Umbilical cord (tissue), 2 donors: ENCODE results near the gene DRGX. TPM values are rescaled to one million over a fixed set of nuclear protein-coding genes. Genes with fewer than 3 reads are reported as not detected.

Source experiments
- DNase-seq: peaks from one replicate; pipeline ENCODE4 v3.0.0-alpha.2; 2015; ENCODE audit warnings: low spot score
- total RNA-seq: library from RNA; depleted of rRNA; stranded (reverse); fragments of >200 nt; gene quantifications from one replicate; pipeline ENCODE4 v1.2.3, GENCODE V29; 2014; ENCODE audit warnings: low replicate concordance; ENCODE audit not compliant: insufficient read depth

DRGX gene
- total RNA-seq, result 0.48 TPM

DNA sequence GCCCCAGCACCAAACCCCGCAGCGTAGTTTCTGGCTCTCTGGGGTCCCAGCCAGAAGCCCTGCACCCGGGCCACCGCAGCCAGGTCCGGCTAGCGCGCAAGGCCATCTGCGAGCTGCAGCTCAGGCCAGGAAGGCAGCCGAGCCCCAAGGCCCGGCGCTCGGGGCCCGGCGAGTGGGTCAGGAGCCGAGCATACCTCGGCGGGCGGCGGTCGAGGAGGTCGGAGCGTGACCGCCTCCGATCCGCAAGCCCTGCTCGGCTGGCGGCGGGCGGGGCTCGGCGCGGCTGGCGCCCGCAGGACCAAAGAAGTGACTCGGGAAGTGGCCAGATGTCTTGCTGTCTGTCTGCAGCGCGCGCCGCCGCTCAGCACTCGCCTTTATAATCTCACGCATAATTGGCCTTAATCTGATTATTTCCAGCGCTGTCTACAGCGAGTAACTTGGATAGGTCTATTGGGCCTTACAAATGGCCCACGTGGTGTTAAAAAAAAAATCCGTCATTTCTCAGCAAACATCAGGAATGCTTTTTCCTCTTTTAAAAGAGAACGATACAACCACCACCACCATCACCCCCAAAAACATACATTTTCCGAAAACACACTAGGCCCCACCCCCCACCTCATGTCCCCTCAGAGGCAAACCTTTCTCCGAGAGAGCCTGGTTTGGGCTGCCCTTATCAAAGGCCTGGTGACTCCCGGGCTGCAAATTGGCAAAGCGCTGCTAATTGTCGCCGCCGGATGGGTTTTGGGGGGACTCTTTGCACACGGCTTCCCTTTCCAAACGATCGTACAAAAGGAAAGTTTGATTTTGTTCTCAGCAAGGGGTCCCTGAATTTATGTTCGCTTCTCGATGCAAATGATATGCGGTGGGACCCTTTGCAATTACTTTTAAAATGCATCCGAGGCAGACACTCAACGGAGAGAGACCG lies at the start of gene DRGX:
Gene DRGX, minus strand, starts transcription at position 349 of the 925 bp plus-strand sequence. CDS start 649 bp downstream, outside the sequence.
- DNase-seq, result no peak

DNA sequence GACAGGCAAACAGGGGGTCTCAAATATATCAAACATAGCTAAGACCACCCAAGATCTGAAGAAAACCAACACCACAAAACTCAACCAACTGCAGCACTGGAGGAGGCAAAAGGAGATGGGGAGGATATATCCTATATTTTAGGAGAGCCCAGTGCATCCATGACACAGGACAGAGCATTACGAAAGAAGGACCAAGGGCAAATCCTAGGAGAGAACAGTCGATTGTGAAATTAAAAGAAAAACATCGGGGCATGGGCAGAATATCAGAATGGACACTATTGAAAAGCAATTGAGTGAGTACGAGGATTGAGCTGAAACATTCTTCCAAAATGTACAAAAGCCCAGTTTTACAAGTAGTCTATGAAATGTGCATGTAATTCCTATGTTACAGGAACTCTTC lies 48.5 kb upstream of the DRGX start:
- no peak for DNase-seq

DNA sequence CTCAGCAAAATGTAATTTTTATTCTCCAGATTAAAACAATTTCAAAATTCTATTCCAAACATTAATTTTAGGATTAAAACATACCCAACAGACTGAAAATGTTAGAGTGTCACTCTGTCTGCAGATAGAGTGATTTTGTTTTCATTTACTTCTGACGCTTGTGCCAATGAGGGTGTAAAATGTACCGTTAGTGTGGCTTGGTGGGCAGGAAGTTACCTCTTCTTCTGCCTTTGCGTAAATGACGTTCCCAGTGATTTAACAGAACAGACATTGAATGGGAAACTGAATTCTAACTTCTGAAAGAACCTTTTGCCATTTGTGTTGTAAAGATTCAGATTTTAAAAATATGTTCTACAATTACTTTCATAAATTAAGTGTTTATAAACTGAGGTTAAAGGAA lies 47.0 kb upstream of the DRGX start:
- DNase-seq, result no peak

DNA sequence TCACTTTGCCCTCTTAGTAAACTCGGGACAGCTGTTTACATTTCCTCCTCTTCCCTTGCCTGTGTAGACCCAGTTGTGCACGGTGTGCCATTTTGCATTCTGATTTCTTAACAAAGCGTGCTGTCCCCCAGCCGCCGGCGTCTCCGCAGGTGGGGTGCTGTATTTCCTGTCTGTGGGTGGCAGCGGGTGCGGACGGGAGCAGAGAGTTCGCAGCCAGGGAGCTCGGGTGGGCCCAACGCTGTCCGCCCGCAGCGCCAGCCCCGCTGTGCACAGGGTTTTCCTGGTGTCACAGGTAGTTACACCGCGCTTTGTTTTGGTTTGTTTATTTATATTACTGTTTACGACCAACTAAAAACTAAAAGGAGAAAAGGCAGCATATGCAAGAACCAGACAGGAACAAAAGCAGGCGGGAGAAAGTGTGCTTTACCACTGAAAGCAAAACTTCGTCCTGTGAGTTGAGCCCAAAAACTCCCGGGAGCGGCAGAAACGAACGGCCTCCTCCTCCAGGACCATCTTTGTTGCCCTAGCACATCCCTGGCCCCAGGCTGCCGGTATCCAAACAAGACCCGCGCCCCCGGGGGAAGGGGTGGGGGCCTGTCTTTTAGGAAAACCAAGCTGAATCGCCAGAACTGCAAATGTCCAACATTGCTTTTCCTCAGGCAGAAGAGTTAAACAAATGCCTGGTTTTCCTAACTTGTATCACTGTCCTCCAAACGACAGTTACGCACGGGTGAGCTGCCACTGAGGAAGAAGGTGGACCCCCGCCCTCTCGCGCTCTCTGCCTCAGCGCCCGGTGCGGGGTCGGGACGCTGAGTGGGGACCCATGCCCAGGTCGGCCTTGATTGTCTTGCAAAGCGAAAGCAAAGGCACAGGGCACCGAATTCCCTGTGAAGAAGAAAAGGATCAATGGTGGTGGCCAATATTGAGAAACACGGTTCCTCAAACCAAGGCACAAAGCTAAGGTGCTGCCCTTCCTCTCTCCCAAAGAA lies 45.9 kb upstream of the DRGX start:
- DNase-seq, result no peak

DNA sequence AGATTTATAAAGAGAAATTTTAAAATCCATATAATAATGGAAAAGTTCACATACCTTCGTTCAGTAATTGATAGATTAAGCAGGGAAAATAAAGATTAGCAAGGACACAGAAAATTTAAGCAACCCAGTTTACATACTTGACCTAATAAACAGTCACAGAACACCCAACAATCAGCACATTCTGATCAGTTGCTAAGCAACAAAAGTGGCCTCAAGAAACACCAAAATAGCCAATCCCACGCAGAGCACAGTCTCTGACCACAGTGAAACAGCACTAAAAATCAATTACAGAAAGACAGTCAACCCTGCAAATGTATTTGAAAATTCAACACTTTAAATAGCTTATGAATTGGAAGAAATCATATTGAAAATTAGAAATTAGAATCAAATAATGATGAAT lies 39.3 kb upstream of the DRGX start:
- DNase-seq, result no peak

DNA sequence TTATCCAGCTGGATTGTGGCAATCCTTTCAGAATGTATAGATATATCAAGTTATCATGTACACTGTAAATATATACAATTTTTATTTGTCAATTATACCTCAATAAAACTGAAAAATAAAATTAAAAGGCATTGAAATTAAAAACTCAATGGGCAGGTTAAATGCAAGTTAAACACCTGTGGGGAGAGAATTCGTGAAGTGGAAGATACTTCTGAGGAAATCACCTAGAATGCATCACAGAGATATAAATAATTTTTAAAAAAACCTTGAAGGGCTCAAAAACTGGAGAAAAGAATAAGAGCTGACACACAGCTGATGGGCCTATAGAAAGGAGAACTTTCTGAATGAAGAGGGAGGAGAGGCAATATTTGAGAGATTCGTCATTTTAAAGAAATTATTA lies 37.2 kb upstream of the DRGX start:
- DNase-seq, result no peak

DNA sequence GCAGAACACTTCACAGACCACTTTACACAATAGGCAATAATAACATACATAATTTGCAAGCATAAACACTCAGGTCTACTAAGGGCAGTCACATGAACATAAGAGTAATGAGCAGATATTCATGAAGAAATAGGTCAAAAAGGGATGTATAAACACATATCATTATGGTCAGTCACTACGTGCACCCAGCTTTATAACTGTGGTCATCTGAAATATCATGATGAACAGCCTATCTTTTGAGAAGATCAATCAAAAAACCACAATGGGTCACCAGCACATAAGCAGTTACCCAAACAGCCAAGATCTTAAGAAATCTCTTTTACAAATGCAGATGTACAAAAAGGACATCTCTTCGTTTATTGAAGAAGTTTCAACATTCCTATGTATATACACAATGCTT lies 35.5 kb upstream of the DRGX start:
- DNase-seq, result no peak

DNA sequence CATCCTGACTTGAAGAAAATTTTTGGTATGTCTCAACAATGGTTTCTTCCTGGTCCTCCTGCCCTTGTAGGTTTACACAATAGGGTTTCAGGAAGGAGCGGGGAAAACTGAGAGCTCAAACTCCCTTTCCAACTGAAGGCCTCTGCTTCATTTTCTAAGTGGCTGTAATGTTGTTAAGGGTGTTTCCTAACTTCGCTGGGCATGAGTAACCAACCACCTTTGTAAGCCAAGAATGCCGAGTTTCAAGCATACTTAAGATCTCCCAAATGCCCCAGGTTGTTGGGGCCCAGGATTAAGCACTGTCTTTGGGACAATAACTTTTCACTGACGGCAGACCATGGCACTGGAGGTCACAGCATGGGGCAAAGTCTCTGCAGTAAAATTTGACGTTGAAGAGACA lies 33.6 kb upstream of the DRGX start:
- no peak for DNase-seq

DNA sequence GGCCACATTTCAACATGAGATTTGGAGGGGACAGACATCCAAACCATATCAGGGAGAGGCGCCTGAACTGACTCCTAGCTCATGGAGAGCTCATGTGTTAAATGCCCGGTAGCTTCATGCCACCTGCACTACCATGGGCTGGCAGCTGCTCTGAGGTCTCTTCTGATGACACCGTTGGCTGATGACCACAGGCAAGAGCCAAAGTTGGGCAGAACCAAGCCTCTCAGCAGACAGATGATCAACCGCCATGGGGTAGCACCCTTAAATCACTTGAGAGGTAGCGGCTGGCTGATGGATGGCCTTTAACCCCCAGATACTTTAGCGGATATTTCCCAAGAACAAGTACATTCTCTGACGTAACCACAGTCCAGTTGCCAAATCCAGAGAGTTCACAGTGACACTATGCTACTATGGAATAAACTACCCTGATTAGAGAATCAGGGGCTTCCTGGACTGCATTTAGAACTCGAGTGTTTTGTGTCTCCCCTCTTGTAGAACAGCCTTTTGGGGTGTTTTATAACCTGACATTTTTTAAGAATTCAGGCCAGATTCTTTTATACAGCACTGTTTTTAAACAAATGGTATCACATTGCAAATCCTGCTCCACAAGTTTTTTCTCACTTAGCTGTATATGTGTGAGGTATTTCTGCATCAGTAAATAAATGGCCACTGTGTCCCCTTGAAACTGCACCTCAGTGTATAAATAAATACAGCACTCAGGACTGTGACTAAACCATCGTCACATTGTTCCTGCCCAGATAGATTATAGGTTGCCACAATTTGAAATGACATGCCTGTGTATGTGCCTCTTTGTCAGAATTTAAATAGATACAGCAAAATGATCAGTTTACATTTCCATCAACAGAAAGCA lies 30.8 kb upstream of the DRGX start:
- DNase-seq, result no peak

DNA sequence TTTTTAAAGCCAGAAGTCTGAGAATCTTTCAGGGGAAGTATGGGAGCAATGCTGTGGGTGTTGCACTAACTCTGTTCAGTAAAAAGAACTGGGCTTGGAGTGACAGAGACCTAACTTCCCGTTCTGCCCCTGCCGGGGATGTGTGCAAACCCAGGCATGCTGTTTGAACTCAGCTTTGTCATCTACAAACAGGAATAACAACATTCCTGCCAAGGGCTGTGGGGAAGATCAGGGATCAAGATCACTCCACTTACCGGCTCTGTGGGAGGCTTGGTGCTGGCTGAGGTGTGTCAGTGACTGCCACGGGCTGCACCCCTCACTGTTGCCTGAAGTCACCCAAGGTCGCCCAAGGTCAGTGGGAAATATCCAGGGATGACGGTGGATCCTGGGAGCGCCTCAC lies 23.1 kb upstream of the DRGX start:
- peak; percentile 81 for DNase-seq

DNA sequence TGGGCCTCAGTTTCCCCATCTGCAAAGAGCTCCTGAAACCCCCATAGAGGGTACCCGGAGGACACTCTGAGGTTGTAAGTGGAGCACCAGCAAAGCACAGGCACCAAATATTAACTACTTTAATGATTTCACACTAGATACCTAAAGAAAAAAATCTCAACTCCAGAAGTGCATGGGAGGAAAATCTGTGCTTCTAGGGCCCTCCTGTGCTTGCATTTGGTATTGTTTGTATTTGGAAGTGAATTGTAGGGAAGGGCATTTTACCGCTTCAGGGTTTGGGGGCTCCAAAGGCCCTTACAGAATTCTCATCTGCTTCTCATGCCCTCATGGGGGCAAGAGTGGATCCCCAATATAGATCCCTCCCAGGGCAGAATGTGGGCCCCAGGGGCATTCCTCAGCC lies 22.4 kb upstream of the DRGX start:
- DNase-seq, result no peak

DNA sequence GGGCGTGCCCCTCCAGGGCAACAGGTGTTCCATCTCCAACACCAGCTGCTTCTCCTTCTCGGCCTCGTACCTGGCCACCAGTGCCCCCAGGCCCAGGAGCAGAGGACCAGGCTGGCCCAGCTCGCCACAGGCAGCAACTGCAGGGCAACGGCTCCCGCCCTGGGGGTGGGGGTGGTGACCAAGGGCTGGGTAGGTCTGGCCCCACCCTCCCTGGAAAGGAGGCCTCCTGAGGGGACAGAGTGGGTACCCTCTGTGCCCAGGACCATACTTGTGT lies 22.1 kb upstream of the DRGX start:
- DNase-seq, result no peak

DNA sequence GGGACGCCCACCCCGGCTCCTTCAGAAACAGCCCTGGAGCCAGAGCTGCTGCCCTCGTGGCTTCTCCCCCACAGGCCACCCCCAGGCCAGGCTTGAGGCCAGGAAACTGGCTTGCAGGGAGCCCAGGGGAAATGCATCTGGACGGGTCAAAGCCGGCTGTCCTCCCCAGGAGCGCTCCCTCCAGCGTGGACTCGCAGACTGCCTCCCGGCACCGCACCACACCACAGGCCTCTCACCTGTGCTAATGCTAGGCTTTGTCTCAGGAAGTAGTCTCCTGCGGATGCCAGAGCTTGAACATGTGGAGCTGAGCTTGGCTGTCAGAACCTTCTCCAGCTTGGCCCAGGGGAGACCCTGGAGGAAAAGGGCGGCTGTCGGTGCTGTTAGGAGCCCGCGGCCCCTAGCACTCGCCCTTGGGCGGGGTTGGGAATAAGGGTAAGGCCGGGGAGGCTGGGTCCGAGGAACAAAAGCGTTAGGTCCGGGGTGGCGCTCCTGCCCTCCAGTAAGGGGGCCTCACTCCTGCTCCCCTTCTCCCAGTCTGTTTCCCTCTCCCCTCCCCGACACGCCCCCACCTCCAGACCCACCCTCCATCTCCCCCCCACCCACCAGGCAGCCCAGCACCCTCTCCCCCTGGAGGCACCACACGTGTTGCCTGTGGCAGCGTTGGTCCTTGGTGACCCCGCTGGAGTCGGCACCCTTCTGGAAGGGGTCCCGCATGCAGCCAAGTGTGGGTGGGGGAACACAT lies 21.6 kb upstream of the DRGX start:
- DNase-seq, result no peak

DNA sequence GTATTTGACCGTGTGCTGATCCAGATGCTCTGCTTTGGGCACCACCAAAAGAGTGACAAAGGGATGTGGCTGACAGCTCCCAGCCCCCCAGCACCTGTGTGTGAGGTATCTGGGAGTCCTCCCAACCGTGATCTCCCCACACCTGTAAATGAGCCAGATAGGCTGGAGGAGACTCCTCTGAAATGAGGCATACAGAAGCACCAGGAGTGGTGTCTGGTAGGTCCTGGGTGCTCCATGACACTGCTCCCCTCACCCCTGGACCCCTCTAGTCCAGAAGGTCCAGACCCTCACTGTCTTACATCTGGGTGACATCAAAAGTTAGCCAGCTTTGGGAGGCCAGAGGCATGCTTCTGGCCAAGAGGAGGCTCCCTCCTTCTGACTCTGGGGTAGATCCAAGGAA lies 20.0 kb upstream of the DRGX start:
- no peak for DNase-seq

DNA sequence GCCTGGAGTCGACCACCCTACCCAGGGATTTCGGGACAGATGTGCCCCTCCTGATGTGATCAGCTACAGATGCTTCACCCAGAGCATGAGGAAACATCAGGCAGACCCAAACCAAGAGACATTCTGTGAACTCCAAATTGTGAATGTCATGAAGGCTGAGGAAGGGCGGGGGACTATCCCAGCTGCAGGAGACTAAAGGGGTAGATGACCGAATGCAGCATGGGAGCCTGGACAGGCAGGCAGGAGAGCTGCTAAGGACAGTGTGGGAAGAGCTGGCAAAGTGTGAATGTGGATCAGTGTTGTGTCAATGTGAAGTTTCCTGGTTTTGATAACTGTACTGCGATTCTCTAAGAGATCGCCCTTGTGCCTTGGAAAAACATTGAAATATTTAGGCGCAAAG lies 19.2 kb upstream of the DRGX start:
- DNase-seq, result no peak

DNA sequence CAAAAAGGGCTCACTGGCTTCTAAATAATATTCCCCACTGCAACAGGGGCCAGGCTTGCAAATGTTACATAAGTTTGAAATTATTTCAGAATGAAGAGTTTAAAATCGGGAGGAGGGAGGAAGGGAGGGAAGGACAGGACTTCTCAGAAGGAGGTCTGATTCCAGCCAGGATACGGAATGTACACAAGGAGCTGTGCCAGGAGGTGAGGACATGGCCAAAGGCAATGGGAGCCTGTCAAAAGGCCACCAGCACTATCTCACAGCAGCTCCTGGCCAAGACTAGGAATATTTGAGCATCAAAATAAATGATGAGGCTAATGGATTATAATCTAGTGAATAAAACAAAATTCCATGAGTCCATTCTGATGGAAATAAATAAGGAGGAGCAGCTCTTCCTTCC lies 18.6 kb upstream of the DRGX start:
- DNase-seq, result no peak

DNA sequence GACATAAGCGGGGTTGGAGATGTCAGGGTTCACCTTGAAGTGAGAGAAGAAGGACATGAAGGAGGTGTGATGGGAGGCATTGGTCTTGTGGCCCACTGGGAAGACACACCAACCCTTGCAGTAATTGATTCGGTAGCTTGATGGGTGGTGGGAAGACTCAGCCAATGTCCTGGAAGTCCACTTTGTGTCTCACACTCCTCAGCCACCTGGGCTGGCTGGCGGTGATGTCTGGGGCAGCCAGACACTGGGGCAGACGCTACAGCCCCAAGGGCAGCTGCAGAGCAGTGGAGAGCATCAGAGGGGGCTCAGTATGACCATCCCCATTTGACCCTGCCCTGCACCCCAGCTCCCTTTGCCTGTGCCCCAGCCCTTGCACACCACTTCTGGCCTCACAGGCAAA lies 16.7 kb upstream of the DRGX start:
- DNase-seq, result no peak

DNA sequence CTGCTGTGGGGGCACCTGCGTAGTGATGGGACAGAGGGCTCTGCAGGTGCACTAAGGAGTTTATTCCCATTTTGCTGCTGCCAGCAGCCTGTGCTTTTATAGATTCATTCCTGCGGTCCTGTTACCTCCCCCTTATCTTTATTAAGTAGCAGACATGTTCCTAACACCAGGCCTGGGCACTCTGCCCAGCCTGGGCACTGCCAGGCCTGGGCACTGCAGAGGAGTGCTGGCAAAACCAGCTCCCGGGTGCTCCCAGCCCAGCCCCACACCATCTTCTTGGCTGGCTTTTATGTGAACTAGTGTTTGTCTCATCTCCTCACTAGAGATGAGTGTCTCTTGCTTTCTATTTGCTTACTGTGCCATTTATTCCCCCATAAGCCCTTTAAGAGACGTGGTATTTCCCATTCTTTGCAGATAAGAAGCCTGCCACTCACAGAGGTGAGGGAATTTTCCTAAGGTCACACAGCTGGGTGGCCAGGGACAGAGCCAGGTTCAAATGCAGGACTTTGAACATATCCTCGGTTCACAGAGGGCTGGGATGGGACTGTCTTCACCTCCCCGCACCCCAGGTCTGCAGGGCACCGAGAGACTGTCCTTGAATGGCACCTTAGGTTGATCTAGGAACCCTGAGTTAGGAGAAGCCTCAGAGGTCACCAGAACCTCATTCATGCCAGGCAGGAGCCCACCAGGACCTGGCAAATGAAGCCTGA lies 14.6 kb upstream of the DRGX start:
- no peak for DNase-seq

DNA sequence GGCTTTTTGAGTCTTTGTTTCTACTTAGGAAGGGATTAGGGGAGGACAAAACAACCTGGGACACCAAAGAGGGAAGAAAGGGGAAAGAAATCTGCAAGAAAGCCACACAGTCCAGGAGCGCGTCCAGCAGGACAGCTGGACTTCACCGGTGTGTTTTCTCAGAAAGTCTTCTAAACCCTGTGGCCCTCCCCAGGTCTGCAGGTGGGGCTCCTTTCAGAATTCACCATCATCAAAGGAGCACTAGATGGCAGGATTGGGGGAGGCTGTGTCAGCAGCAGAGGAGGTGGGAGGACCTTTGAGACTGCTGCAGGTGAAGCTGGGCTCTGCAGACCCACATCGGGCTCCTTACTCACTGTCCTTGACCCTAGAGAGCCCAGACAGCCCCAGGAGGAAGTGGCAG lies 13.9 kb upstream of the DRGX start:
- no peak for DNase-seq
